HG03097 (cell line): Measurements from ENCODE around the gene PPEF1.

ENCODE experiments used
- ATAC-seq: cut with Tn5 transposase; IDR thresholded peaks from one replicate; pipeline ENCODE4 v1.9.1; 2021; ENCODE audit not compliant: unreplicated experiment, low FRiP score

PPEF1 gene, protein sequence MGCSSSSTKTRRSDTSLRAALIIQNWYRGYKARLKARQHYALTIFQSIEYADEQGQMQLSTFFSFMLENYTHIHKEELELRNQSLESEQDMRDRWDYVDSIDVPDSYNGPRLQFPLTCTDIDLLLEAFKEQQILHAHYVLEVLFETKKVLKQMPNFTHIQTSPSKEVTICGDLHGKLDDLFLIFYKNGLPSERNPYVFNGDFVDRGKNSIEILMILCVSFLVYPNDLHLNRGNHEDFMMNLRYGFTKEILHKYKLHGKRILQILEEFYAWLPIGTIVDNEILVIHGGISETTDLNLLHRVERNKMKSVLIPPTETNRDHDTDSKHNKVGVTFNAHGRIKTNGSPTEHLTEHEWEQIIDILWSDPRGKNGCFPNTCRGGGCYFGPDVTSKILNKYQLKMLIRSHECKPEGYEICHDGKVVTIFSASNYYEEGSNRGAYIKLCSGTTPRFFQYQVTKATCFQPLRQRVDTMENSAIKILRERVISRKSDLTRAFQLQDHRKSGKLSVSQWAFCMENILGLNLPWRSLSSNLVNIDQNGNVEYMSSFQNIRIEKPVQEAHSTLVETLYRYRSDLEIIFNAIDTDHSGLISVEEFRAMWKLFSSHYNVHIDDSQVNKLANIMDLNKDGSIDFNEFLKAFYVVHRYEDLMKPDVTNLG

DNA sequence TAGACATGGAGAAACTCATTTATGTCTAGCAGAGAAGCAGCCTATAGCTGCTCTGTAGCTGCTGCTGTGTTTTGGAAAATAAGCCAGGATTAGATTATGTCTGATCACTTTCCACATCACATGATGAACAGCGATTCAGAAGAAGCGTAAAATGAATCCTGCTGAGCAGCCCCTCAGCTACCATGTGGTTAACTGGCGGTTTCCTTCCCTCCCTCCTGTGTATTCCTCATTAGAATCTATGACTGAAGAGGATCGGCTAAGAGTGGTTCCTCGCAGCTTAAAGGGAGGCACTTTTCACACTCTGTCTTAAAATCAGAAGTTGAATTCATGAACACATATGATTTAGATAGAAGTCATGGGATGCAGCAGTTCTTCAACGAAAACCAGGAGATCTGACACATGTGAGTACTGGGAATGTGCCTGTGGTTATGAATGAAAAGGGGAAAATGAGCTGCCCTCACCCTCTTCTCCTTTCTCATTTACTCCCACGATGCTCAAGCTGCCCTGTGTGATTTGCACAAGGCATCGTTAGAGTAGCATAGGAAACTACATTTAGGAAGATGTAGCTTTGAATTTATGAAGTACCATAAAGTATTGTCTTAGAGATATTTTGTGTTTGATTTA is at the start of gene PPEF1:
Gene PPEF1 (plus strand): TSS at position 220 of the 624 bp plus-strand sequence. CDS start 136 bp downstream, at position 356.
- ATAC-seq, result no peak

DNA sequence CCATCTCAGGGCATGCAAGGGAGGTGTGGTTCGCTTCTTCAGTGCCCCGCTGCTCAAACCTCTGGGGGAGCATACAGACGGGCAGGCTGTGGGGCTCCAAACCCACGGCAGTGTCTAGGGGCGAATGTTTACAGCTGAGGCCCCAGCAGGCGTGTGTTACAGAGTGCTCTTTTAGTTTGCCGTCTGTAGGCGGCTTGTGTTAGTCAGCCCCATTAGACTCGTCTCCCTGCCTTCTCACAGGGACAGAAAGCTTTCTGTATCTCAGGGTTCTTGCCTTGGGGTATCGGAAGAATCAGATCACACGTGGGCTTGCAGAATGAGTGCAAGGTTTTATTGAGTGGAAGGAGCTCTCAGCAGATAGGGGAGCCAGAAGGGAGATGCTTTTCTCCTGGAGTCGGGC is 46.2 kb upstream of the PPEF1 start:
- ATAC-seq, result no peak

DNA sequence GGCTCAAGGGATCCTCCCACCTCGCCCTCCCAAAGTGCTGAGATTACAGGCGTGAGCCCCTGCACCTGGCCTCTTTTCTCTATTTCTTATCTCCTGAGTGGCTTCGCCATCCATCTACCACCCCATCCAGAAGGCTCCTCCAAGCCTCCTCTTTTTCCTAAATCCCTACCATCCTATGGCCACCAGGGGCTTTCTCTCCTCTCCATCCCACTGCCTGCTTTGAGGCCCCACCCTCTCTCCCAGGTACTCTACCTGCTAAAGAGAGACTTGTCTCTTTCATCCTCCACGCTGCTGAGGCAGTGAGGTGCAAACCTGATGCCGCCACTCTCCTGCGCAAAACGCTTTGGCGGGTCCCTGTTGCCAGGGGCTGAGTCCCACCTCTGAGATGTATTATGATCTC is 42.5 kb upstream of the PPEF1 start:
- ATAC-seq, result no peak

DNA sequence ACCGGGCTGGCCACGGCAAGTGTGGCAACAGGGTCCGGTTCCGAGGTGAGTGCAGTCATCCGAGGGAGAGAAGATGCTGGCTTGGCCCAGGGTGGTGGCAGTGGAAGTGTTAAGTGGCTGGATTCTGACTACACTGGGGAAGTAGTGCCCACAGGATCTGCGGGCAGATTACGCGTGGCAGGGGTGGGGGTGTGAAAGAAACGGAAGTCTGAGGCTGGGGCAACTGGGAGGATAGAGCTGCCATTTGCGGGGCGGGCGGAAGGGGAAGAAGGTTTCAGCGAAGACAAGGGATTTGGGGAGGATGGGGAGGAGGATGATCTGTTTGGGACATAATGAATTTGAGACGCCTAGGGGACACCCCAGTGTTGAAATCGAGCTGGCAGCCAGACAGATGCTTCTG is 40.8 kb upstream of the PPEF1 start:
- ATAC-seq, result no peak

DNA sequence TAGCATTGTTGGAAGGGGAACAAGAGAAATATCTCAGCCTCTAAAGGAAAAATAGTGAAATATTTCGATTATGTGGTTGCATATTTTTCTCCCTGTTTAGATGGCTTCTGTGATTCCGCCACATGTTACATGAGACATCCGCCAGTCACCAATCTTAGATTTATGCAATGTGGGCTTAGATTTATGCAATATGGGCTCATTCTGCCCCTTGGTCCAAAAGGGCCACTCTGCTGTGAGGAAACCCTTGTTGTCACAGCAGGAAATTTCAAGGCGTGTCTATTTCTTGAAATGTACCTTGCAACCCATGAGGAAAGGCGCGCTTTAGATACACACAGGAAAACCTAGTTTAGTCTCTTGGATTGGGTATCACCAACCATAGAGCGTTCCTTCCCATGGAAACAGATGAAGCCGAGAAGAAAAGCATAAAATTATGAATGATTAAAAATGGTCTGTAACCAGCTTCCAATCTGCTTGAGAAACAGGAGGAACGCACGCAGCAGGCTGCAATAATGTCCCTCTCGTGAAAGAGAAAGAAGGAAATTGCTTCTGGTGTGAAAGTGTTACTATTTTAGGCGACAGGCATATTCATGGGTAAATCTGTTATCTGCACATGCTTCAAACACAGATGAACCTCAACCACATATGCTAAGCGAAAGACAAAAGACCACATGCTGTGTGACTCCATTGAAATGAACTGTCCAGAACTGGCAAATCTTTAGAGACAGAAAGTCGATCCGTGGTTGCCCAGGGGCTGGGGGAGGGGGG is 39.2 kb upstream of the PPEF1 start:
- no peak for ATAC-seq

DNA sequence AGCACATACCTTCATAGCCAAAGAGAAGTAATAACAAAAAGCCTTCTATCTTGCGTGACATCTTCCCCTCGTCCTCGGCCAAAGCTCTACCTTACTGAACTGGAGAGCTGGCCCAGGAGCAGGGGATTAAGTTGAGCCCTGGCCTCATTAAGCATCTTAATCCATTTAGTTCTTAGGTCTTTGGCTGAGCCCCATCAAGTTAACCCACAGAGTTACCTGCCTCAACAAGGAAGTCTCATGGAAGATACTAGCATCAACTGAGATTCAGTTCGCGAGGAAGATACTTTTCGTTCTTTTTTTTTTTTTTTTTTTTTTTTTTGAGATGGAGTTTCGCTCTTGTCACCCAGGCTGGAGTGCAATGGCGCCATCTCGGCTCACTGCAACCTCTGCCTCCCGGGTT is 35.4 kb upstream of the PPEF1 start, which contains the start of gene RS1:
Gene RS1 (minus strand): TSS at position 101 of the 400 bp plus-strand sequence. CDS start 40 bp downstream, at position 61.
- ATAC-seq, result no peak

DNA sequence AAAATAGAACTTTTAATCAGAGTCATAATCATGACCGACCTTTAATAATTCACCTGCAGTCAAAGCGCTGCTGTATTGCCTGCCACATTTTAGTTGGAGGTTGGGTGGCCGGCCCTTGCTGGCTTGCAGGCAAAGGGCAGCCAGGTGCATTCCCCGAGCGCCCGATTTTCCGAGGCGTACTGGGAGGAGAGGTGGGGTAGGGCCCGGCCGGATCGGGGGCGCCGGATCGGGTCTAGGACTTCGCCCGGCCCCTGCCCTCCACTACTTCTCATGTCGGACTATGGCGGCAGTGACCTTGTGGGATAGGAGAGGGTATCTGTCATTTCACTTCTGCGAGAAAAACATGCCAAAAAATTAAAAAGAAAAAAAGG is 33.0 kb upstream of the PPEF1 start:
- peak; percentile 34 for ATAC-seq

DNA sequence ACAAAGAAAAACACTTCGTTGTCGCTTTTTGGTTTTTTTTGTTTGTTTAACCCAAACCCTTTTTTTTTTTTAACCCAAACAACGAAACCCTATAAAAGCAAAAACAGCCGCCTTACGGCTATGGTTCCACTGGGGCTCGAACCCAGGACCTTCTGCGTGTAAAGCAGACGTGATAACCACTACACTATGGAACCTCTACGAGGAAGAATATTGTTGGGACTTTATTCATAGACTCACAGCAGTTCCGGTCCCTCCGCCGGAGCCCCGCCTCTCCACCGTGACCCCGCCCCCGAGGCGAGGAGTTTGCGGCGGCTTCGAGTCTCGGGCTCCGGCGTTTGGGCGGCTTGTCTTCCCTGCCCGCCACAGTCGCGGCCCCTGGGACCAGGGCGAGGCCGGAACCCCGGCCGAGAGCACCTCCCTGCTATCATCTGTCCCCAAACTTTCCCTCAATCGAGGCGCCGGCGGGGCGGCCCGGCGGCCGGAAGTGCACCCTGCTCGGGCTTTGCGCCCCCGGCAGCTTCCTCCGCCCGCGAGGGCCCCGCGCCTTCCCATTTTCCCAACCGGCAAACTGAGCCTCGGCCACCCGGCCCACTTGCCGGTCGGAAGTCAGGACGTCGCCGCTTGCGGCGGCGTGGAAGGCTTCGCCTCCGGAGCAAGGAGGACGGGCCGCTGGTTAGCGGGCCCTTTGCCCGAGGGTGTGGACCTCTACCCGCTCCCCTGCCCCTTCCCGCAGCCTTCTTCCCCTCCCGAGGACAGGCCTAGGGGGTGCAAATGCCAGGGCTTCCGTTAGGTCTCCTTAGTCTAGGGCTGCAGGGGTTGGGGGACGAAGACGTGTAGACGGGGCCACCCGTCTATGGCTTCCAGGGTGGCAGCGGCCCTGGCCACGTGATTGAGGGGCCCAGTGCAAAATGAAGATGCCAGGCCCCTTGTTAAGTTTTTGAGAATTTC is 32.4 kb upstream of the PPEF1 start:
- ATAC-seq, result peak; percentile 73

DNA sequence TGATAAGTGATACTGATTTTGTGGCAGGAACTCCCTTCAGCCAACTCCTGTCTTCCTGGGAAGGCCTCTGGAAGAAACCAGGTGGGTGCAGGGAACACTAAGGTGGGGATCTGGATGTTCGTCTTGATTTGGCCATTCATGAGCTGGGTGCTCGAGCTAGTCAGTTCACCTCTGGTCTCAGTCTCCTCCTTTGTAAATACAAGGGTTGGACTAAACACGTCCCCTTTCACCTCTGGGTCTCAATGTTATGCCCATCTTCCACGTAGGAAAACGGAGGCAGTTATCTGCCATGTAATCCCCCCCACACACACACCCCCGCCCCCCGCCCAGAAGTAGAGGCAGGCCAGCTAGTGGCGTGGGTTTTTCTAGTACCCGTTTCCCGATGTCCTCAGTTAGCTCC is 31.4 kb upstream of the PPEF1 start:
- ATAC-seq, result no peak

DNA sequence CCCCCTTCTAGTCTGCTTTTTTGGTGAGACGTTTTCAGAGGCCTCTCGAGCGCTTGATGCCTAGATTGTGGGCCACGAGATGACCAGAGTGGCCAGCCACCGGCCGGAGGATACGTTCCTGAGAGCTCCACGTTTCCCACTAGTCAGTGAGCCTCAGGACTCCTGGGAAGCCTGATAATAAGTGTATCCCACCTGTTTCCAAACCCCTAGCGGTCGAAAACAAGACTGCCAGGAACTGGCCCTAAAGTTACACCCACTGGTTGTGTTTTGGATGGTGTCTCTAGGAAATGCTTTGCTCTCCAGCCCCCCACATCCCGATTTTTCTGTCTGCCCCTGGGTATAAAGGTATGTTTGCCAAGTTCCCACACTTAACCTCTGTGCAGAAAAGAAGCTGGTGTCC is 31.0 kb upstream of the PPEF1 start:
- no peak for ATAC-seq

DNA sequence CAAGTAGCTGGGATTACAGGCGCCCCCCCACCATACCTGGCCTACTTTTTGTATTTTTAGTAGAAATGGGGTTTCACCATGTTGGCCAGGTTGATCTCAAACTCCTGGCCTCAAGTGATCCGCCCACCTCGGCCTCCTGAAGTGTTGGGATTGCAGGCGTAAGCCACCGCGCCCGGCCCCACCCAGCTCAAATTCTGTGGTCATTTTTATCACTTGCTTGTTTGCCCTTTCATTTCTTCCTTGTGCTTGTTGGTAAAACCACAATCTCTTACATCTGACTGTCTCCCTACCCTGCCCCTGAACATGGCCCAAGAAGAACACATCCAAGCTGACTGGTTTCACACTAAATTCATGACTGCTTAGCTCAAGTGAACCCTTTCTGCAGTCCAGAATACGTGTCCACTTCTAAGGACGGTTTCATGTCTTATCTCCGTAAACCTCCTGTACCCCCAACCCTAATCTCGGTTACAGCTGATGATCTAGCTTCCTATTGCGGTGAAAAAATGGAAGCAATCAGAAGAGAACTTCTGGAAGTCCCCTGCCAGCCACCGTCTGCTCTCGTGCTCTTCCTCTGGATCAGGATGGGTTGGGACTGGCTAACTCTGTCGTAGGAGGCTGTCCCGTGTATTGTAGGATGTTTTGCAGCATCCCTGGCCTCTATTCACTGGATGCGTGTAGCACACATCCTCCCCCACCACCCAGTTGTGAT is 30.1 kb upstream of the PPEF1 start:
- no peak for ATAC-seq

DNA sequence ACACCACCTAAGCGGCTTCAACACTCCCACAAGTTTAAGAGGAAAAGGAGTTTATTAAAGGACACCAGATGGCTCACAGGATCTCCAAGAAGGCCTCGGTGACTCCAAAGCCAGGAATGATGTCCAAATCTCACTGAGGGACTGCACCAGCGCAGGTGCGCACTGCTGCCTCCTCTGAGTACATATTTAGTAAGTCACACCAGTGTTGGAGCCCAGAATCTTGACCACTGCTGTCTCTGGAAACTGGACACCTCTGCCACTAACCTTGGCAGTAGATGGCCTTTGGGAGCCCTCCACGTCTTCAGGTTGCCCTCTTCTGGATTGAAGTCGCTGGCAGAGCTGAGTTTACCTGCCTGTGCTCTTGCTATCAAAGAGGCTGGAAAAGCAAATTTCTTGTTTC is 25.4 kb upstream of the PPEF1 start:
- no peak for ATAC-seq

DNA sequence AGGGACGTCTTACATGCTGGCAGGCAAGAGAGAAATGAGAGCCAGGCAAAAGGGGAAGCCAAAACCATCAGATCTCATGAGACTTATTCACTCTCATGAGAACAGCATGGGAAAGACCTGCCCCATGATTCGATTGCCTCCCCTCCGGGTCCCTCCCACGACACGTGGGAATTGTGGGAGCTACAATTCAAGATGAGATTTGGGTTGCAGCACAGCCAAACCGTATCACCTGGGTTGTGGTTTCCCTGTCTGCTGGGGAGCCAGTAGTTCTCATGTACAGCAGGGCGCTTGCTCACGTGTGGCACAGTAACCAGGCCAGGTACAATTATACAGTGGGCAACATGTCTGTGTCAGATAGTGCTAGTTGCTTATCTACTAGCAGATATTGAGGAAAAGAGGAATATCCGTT is 24.5 kb upstream of the PPEF1 start:
- ATAC-seq, result no peak

DNA sequence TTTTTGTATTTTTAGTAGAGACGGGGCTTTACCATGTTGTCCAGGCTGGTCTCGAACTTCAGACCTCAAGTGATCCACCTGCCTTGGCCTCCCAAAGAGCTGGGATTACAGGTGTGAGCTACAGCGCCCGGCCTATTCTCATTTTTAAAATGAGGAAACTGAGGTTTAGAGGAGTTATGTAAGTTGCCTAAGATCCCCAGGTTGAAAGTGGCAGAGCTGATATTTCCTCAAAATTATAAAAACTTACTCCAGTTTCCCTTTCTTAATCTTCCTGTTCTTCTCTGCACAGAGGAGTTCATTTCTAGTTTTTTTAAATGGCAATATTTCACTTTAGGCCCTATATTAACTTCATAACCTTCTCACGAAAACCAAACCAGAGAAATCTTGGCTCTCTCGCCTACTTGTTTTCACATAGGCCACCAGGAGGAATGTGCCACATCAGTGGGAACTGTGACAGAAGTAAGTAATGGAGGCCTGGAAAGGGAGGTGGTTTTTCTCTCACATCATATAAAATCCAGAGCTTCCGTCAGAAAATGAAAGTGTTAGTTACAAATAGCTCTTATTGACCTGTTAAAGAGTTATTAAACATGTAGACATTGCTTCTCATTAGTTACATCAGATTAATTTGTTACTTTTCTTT is 19.5 kb upstream of the PPEF1 start:
- no peak for ATAC-seq

DNA sequence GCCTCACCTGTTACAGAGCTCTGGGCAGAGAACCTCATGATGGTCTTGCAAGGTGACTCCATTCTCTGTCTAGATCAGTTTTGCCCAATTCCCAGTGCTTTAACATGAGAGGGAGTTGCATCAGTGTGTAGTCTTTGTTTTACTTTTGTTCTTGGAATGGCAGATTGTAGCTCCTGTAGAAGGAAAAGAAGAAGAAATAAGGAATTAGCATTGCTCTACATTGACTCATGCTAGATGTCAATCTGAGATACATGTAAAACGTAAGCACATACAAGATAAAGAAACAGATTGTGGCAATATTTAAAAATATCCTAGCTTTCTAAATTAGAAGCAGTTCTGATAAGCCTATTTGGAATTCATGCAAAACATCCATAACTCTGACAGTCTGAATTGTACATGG is 16.0 kb upstream of the PPEF1 start:
- no peak for ATAC-seq

DNA sequence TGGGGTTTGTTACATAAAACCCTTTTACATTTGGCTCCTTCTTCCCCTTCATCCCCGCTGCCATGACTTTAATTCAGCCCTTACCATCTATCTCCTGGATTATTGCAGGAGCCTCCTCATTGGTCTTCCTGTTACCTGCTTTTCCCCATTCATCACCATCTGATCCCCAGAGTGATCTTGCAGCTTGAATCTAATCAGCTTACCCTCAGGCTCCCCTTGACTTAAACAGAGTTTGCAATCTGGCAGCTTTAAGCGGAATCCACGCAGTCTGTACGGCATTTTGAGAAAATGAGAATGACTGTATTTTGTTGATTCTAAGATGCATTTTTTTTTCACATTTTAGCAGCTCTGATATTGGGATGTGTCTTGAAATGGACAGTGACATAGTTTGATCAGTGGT is 14.9 kb upstream of the PPEF1 start:
- no peak for ATAC-seq

DNA sequence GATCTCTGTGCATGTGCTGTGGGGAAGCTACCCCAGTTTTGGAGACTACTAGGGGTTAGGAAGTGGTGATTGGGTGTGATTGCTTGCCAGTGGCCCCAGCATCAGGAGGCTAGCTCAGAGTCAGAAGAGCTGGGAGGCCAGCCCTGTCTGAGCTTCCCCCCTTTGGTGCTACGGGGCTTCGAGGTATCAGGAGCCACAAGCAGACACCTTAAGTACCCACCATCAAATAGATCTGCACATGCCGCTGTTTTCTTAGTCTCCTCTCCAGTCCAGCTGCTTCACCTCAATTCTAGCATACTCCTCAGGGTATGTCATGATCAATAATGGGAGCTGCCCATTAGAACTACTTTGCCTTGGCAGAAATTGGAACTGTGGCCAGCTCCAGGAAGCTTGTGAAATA is 10.8 kb upstream of the PPEF1 start:
- no peak for ATAC-seq

DNA sequence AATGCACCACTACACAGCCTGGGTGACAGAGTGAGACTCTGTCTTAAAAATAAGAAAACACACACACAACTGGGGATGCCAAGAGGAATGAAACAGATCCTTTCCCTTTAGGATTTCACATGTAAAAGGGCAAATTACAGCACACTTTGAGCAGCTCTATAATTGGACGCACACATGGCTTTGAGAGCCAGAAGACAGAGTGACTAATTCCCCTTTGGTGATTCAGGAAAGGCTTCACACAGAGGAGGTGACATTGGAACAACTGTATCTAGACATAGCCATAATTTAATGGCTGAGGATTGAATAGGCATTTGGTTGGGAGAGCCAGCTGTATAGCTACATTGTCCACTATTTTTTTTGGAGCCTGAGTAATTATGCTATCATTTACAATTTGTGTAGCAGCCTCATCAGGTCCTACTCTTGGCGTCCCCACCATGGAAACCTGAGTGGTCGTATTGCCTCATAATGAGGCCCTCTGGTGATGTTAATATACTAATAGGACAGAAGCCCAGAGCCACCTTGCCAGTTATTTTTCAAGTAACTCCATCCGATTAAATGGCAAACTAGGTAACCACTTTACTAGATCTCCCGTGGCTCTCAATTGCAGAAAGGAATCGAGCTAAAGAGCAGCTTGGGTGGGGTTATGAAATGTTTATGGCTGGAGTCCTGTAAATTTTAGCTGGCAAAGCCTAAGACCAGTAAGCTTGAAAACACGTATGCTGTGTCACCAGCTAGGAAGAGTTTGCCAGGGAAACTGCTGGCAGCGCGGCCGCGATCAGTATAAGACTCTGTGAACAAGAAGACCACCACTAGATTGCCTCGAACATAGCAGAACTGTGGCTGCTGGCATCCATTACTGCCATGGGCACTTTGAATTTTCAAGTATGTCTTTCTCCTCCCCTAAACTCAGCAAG is 8.5 kb upstream of the PPEF1 start:
- no peak for ATAC-seq
